ENCODE measurements around the gene ARSG.

Gene ARSG

DNA sequence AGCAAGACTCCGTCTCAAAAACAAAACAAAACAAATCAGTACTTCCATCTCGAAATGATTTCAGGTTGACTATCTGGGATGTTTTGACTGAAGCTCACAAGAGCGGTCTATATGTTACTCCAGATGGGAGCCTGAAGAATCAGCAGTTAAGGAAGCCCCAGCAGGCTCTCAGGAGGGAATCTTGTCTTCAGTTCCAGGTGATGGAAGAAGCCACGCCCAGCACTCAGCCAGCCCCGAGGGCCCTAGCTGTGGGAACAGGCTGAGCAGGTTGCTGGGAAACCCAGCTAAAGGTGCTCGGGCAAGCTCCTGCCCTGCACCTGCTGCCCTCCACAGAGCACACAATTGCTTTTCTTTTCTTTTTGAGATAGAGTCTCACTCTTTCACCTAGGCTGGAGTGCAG, 133.6 kb downstream of the ARSG start:
- no peak overlapping the region for H3K27ac ChIP-seq
- no peaks in the 10 kb centered on the region for H3K9me3 ChIP-seq (ENCODE audit: severe bottlenecking)
- TF ChIP-seq, protein P1, sequence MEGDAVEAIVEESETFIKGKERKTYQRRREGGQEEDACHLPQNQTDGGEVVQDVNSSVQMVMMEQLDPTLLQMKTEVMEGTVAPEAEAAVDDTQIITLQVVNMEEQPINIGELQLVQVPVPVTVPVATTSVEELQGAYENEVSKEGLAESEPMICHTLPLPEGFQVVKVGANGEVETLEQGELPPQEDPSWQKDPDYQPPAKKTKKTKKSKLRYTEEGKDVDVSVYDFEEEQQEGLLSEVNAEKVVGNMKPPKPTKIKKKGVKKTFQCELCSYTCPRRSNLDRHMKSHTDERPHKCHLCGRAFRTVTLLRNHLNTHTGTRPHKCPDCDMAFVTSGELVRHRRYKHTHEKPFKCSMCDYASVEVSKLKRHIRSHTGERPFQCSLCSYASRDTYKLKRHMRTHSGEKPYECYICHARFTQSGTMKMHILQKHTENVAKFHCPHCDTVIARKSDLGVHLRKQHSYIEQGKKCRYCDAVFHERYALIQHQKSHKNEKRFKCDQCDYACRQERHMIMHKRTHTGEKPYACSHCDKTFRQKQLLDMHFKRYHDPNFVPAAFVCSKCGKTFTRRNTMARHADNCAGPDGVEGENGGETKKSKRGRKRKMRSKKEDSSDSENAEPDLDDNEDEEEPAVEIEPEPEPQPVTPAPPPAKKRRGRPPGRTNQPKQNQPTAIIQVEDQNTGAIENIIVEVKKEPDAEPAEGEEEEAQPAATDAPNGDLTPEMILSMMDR (IDR thresholded peaks at IDR 0.05; ENCODE audit: low read depth, low read length): no peak
- no peak overlapping the region for H3K4me3 ChIP-seq (ENCODE audit: low read depth, low read length)
- no peaks in the 10 kb centered on the region for H3K27me3 ChIP-seq (ENCODE audit: insufficient read depth, low read depth, severe bottlenecking)
- no peaks in the 10 kb centered on the region for H3K36me3 ChIP-seq
- no peak for DNase-seq

DNA sequence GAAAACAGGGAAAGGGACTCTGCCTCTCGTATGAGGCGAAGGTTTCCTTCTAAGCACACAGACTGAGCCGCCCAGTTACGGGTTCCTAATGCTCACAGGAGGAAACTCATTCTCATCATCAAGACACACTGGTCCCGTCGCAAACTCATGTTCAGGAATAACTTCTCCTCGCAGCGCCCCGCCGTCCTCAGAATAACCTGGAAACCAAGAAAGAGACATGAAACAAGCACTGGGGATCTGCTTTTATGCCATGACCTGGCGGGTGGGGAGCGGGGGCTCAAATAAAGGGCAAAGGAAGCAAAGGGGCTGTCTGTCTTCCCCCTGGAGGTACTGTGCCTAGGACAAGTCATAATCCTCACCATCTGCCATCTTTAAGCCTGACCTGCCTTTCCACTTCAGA, 134.7 kb downstream of the ARSG start:
- DNase-seq: no peak
- TF ChIP-seq, protein P1 (IDR thresholded peaks at IDR 0.05; ENCODE audit: low read depth, low read length): no peak

DNA sequence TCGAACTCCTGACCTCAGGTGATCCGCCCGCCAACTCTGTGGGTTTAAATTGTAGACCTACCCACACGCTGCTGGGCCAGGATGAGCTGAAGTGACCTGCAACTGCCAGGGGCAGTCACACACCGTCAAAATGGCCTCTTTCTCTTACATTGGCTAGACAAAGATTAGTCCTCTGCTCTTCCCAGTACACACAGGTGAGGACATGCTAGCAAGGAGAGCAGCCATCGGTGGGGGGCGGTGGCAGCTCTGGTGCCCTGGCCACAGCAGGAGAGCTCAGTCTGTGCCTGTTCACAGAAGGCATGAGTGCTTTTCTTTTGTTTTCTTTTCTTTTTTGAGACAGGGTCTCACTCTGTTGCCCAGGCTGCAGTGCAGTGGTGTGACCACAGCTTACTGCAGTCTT, 136.3 kb downstream of the ARSG start:
- TF ChIP-seq, protein P1 (IDR thresholded peaks at IDR 0.05; ENCODE audit: low read depth, low read length): no peak
- DNase-seq: no peak
- Histone ChIP-seq H3K27ac (no peak overlapping the region), H3K36me3 (no peaks in the 10 kb centered on the region), H3K9me3 (ENCODE audit: severe bottlenecking) (no peaks in the 10 kb centered on the region), H3K27me3 (ENCODE audit: insufficient read depth, low read depth, severe bottlenecking) (no peaks in the 10 kb centered on the region), H3K4me3 (ENCODE audit: low read depth, low read length) (no peak overlapping the region)

More for the DNA sequence above, 134.7 kb downstream of the ARSG start:
- Histone ChIP-seq H3K27me3 (ENCODE audit: insufficient read depth, low read depth, severe bottlenecking) (no peaks in the 10 kb centered on the region), H3K36me3 (no peaks in the 10 kb centered on the region), H3K9me3 (ENCODE audit: severe bottlenecking) (no peaks in the 10 kb centered on the region), H3K27ac (peak overlapping the region; percentile 22), H3K4me3 (ENCODE audit: low read depth, low read length) (no peak overlapping the region)

DNA sequence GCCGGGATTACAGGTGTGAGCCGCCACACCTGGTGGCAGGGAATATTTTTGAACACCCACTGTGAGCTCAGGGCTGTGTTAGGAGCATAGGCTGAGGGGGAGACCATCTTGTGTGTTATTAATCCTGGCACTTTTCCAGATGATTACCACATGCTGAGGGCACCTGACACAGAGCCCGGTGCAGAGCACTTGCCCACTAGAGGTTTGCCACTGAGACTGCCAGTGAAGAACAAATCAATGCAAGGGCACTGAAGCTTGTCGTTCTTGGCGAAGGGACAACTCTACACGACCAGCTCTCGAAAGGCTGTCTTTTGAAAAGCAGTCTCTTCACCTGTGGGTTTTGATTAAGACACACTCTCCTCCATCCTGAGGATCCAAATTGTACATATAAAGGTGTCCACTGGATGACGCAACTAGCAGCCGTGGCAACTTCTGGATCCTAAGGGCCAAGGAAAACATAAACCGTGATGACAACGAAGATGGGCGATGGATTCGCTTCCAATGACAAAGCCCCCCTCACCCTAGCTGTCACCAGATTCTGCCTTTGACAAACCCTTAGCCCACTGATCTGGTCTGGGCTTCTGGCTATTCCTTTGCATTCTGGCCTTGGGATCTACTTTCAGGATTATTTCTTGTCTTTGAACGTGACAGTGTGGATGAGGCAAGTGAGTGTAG, 137.3 kb downstream of the ARSG start:
- Histone ChIP-seq H3K4me3 (ENCODE audit: low read depth, low read length) (no peak overlapping the region), H3K27ac (no peak overlapping the region), H3K27me3 (ENCODE audit: insufficient read depth, low read depth, severe bottlenecking) (no peaks in the 10 kb centered on the region), H3K36me3 (no peaks in the 10 kb centered on the region), H3K9me3 (ENCODE audit: severe bottlenecking) (no peaks in the 10 kb centered on the region)
- TF ChIP-seq, protein P1 (IDR thresholded peaks at IDR 0.05; ENCODE audit: low read depth, low read length): no peak
- no peak for DNase-seq

DNA sequence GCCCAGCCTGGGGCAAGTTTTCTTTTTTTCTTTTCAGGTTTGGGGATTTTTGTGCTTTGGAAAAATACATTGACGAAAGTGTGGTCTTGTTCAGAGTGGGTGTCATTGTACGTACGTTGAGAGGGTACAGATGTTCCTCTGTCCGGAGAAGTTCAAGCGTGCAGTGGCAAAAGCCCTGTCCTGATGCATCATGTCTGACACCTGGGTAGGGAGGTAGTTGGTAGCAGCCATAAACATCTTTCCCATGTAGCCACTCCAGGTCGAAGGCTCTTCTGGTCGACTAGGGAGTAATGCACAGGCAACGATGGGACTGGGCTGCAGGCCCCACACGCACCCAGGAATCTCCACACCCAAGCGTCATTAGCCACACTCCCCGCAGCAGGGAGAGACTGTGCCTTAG, 138.6 kb downstream of the ARSG start:
- H3K27me3 ChIP-seq (ENCODE audit: insufficient read depth, low read depth, severe bottlenecking): no peaks in the 10 kb centered on the region
- no peak overlapping the region for H3K4me3 ChIP-seq (ENCODE audit: low read depth, low read length)
- no peak overlapping the region for H3K27ac ChIP-seq
- TF ChIP-seq, protein P1 (IDR thresholded peaks at IDR 0.05; ENCODE audit: low read depth, low read length): no peak
- H3K9me3 ChIP-seq (ENCODE audit: severe bottlenecking): no peaks in the 10 kb centered on the region
- no peak for DNase-seq
- no peaks in the 10 kb centered on the region for H3K36me3 ChIP-seq
